Globus pallidus (tissue), 1 donor: ENCODE data around the gene CYP2C8.
"Not testable (repeated sequence)": the region's sequence is repeated elsewhere in the genome, so short reads cannot be mapped to it uniquely, and the experiment has no call there.

Source experiments
- DNase-seq: peaks from one replicate; pipeline ENCODE4 v3.0.0-alpha.2; 2015; ENCODE audit warnings: low spot score

The CYP2C8 gene

DNA sequence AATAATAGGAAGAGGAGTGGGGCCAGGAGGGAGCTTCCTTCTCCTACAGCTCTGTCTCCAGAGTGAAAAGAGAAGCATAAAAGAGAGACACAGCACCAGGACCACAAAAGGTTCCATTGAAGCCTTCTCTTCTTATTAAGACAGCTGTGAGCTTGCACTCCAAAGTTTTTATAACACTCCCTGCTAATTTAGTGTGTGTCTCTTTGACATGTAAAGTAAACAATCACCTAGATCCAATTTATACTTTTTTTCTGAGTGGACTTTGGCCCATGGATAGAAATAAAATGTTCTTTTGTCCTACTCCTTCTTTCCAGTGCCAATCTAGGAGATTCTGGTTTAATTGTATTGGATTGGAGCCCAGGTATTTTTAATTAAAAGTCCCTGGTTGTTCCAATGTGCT lies at the start of gene CYP2C8:
CYP2C8 (minus strand) TSS at position 212 of the 400 bp plus-strand sequence; CDS start at position 117, 95 bp downstream.
- DNase-seq, result no peak

DNA sequence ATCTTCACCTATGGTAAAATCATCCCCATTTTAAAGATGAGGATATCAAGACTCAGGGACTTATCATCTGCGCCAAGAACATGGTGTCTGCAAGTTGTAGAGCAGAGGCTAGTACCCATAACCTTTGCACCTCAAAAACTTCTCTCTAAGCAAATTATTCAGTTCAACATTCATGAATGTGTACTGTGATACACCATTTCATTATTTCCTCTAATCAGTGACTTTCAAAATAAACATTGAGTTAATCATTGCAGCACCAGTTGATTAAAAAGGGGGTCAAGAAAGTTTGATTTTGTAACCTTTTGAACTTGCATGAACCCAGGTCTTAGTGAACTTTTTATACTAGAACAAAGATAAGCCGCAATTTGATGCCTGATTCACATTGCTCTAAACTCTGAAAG lies 47.6 kb upstream of the CYP2C8 start:
- DNase-seq, result no peak

DNA sequence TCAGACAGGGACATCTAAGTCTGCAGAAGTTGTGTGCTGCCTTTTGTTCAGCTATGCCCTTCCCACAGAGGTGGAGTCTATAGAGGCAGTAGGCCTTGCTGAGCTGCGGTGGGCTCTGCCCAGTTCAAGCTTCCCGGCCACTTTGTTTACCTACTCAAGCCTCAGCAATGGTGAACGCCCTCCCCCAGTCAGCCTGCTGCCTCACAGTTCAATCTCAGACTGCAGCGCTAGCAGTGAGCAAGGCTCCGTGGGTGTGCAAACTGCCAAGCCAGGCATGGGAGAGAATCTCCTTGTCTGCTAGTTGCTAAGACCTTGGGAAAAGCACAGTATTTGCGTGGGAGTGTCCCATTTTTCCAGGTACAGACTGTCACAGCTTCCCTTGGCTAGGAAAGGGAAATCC lies 41.5 kb upstream of the CYP2C8 start:
- DNase-seq, result not testable (repeated sequence)

GRCh38 chr10:95097805-95098204 lies 28.5 kb upstream of the CYP2C8 start:
- no peak for DNase-seq

GRCh38 chr10:95096143-95096542 lies 26.8 kb upstream of the CYP2C8 start:
- no peak for DNase-seq

- not testable (repeated sequence) for DNase-seq
Observed at GRCh38 chr10:95079626-95080025, 10.3 kb upstream of the CYP2C8 start.

DNA sequence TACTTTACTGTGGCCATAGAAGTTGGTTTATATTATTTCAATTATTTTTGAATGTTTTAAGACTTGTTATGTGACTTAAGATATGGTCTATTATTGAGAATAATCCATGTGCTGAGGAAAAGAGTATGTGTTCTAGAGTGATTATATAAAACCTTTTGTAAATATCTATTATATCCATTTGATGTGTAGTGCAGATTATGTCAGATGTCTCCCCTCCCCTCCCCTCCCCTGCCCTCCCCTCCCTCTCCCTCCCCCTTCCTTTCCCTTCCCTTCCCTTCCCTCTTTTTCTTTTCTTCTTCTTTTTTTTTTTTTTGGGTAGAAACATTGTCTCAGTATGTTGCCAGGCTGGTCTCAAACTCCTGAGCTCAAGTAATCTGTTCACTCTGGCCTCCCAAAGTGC lies 8.3 kb upstream of the CYP2C8 start:
- DNase-seq, result no peak

DNA sequence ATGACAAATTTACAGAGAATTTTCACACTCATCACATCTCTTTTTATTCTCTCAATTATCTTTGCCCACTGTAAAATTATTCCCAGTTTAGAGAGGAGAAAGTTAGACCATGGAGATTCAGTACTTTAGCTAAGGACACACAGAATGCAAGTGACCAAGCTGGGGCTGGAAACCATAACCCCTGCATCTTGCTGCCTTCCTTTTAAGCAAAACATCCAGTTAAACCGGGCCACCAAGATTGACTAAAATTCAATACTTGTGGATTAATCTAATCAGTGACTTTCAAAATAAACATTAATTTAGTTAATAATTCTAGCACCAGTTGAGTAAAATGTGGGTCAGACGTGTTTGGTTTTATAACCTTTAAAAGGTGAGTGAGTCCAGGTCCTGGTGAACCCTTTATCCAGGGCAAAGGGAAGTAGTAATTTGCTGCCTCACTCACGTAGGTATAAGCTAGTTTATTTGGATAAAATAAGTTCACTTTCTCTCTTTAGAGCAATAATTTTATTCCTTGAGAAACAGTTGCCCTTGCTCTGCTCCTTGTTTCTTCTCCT lies 1.9 kb upstream of the CYP2C8 start:
- no peak for DNase-seq

GRCh38 chr10:95064125-95064524 lies 5.2 kb downstream of the CYP2C8 start:
- DNase-seq, result not testable (repeated sequence)

GRCh38 chr10:95056744-95057363 lies 12.4 kb downstream of the CYP2C8 start:
- no peak for DNase-seq

- DNase-seq, result no peak
Observed at GRCh38 chr10:95049919-95050318, 19.4 kb downstream of the CYP2C8 start.

DNA sequence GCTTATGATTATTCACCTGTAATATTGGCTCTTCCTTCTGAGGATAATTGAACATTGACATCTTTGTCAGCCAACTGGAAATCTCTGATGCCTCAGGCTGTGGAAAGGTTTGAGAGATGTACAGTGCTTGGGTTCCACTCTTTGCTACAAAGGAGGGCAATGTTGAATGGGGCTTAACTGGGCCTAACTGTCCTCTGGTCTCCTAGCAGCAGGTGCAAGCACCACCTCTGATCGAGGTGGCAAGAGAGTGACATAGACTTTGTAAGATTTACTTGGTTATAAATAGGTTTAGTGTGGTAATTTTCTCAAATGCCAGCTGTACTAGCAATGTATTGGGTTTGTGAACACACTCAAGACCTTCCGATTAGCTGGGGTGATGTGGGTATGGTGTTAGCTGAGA lies 21.1 kb downstream of the CYP2C8 start:
- no peak for DNase-seq

DNA sequence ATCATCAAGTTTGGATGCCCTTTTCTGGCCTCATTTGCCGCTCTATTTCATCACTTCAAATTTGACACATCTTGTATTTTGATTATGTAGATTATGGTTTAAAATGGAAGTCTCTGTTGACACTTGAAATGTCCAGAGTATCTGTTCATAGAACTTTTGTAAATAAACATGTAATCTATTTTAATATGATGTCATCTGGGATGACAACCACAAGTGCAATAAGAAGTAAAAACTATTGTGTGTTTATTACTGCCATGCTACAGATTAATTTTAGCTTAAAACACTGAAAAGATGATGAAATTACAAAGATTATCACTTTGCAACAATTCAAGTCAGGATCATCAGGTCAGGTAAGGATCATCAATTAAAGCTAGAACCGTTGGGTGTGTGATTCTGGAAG lies 30.0 kb downstream of the CYP2C8 start:
- DNase-seq, result no peak

- DNase-seq, result no peak
Observed at GRCh38 chr10:95035332-95036295, 33.7 kb downstream of the CYP2C8 start.

DNA sequence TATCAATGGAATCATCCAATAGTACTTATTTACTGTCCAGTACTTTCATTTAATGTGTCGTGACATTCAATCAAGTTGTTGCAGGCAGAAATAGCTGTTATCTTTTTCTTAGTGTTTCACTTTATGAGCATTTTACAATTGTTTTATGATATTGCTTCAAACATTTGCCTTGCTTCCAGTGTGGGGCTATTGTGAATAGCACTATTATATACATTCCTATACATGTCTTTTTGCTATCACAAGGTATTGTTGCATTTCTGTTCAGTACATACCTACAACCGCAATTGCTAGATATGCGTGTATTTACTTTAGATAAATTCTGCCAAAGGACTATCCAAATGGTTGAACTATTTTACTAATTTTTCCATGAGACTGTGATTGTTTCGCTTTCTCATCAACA lies 34.9 kb downstream of the CYP2C8 start:
- DNase-seq, result no peak

DNA sequence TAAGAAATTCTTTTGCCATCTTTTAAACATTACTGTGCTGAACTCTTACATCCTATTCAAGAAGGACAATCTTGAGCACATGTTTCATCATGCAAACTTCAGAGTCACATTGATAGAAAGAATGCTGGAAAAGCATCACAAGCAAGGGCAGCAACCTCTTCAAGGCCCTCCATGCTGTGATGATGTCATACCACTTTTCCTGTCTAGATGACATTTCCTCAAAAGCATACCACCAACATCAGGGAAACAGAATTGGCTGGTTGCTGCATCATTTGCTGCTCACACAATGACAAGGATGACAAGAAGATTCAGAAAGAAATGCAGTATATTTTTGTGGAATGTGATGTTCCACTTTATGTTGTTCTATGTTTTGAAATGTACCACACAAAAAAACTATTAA lies 37.6 kb downstream of the CYP2C8 start:
- no peak for DNase-seq

- DNase-seq, result no peak
Observed at GRCh38 chr10:95026461-95026860, 42.8 kb downstream of the CYP2C8 start.

DNA sequence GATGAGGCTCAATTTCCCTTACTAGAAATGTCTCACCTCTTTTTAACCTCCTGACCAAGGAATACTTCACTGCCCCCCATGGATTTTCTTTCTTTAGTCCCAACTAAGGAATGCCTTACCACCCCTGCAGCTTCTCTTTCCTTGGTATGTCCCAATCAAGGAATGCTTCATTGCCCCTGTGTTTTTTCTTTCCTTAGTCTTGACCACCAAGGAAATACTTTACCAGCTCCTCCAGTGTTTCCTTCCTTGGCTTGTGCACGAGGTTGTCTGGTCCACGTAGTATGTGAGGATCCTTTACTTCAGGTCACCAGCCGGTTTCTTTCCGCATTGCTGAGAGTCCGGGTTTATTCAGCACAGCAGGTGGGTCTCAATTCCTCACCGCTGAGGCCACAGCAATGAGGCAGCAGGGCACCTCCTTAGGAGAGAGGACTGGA lies 71.5 kb downstream of the CYP2C8 start:
- DNase-seq, result no peak

GRCh38 chr10:94992811-94993210 lies 76.5 kb downstream of the CYP2C8 start:
- no peak for DNase-seq

GRCh38 chr10:94991243-94991888 lies 77.9 kb downstream of the CYP2C8 start:
- no peak for DNase-seq

DNA sequence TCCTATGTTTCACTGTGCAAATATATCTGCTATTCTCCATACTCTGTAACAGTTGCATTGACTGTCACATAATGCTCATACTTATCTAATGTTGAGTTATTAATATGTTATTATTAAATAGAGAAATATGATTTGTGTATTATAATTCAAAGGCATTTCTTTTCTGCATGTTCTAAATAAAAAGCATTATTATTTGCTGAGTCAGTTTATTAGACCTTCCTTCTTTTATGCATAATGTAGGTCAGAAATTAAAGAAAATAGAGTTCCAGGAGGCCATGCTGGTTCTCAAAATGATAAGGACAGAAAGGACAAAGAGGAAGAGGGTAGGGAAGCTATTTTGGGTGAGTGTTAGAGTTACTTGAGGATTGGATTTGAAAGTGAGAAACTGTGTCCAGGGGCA lies 80.1 kb downstream of the CYP2C8 start:
- no peak for DNase-seq
